ENCODE data around the gene CAMK2G.

DNA sequence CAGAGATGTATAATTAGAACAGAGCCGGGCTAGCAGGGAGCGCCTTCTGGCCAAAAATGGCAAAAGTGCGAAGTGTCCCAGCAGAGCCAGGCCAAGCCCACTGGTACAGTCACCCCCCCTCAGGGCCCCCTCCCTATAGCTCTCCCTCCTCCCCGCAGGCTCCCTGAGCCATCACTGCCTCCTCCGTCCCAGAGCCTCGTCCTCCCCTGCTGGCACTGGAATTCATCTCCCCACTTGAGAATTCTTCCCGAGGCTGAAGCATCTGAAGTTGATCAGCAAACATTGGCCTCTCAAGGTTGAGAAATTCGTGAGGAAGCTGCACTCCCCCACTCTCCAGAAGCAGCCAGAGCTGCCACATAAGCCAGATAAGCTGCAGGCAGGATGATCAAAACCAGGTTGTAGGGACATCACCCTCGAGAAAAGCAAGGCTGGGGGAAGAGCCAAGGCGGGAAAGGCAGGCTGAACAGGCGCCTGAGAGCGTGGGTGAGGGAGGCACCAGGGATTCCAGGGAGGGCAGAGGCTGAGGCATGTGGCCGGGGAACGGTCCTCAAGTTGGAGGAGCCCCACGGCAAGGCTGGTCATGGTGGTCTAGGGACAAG is 23.4 kb downstream of the CAMK2G start:
- TF ChIP-seq, protein P1, sequence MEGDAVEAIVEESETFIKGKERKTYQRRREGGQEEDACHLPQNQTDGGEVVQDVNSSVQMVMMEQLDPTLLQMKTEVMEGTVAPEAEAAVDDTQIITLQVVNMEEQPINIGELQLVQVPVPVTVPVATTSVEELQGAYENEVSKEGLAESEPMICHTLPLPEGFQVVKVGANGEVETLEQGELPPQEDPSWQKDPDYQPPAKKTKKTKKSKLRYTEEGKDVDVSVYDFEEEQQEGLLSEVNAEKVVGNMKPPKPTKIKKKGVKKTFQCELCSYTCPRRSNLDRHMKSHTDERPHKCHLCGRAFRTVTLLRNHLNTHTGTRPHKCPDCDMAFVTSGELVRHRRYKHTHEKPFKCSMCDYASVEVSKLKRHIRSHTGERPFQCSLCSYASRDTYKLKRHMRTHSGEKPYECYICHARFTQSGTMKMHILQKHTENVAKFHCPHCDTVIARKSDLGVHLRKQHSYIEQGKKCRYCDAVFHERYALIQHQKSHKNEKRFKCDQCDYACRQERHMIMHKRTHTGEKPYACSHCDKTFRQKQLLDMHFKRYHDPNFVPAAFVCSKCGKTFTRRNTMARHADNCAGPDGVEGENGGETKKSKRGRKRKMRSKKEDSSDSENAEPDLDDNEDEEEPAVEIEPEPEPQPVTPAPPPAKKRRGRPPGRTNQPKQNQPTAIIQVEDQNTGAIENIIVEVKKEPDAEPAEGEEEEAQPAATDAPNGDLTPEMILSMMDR (IDR thresholded peaks at IDR 0.05; ENCODE audit: borderline replicate concordance, extremely low read depth, low read length, poor library complexity, severe bottlenecking) = no peak
- no peak for TF ChIP-seq EZH2 (IDR thresholded peaks at IDR 0.05; ENCODE audit: borderline replicate concordance, low read depth, low read length, severe bottlenecking)
